HG03025 (cell line): ENCODE measurements around the gene ZNF543.
"Not testable (repeated sequence)": the region's sequence is repeated elsewhere in the genome, so short reads cannot be mapped to it uniquely, and the experiment has no call there.

Experiments used
- ATAC-seq: cut with Tn5 transposase; IDR thresholded peaks from one replicate; pipeline ENCODE4 v1.9.1; 2021; ENCODE audit warnings: mild to moderate bottlenecking, moderate library complexity; ENCODE audit not compliant: unreplicated experiment, low FRiP score

The ZNF543 gene

GRCh38 chr19:57320180-57321084 lies at the start of gene ZNF543:
Gene ZNF543, plus strand, starts transcription at chr19:57320472. Its CDS starts 382 bp downstream, at chr19:57320854.
- peak; percentile 92 for ATAC-seq

- ATAC-seq, result no peak
Observed at GRCh38 chr19:57271280-57271679, 49.0 kb upstream of the ZNF543 start.

- no peak for ATAC-seq
Observed at GRCh38 chr19:57273014-57273413, 47.3 kb upstream of the ZNF543 start.

- no peak for ATAC-seq
Observed at GRCh38 chr19:57276430-57276829, 43.8 kb upstream of the ZNF543 start.

GRCh38 chr19:57278481-57278880 lies 41.8 kb upstream of the ZNF543 start:
- ATAC-seq, result not testable (repeated sequence)

- ATAC-seq, result peak; percentile 70
Observed at GRCh38 chr19:57279418-57280164, 40.7 kb upstream of the ZNF543 start.

- ATAC-seq, result peak; percentile 72
Observed at GRCh38 chr19:57280165-57280961, 39.9 kb upstream of the ZNF543 start, which contains the start of gene ZNF460. Gene ZNF460, plus strand, starts transcription at chr19:57280485. Its CDS starts 322 bp downstream, at chr19:57280807.

- ATAC-seq, result no peak
Observed at GRCh38 chr19:57280962-57281400, 39.3 kb upstream of the ZNF543 start.

- ATAC-seq, result no peak
Observed at GRCh38 chr19:57282011-57282643, 38.1 kb upstream of the ZNF543 start.

GRCh38 chr19:57288373-57288772 lies 31.9 kb upstream of the ZNF543 start:
- ATAC-seq, result no peak

GRCh38 chr19:57290970-57291369 lies 29.3 kb upstream of the ZNF543 start:
- no peak for ATAC-seq

GRCh38 chr19:57292547-57292946 lies 27.7 kb upstream of the ZNF543 start:
- ATAC-seq, result no peak

- no peak for ATAC-seq
Observed at GRCh38 chr19:57293719-57294118, 26.6 kb upstream of the ZNF543 start.

GRCh38 chr19:57302020-57302465 lies 18.2 kb upstream of the ZNF543 start:
- no peak for ATAC-seq

GRCh38 chr19:57302727-57303401 lies 17.4 kb upstream of the ZNF543 start:
- no peak for ATAC-seq

GRCh38 chr19:57305056-57305455 lies 15.2 kb upstream of the ZNF543 start:
- ATAC-seq, result no peak

GRCh38 chr19:57308514-57308913 lies 11.8 kb upstream of the ZNF543 start:
- ATAC-seq, result no peak

- ATAC-seq, result no peak
Observed at GRCh38 chr19:57310792-57311191, 9.5 kb upstream of the ZNF543 start.

GRCh38 chr19:57314146-57314545 lies 6.1 kb upstream of the ZNF543 start:
- ATAC-seq, result no peak
